GM18507 (cell line): Measurements from ENCODE around the gene CYP27A1.
"Not testable (repeated sequence)": the region's sequence is repeated elsewhere in the genome, so short reads cannot be mapped to it uniquely, and the experiment has no call there.

Source experiments
- DNase-seq: peaks from one replicate; pipeline ENCODE4 v3.0.0; 2011; ENCODE audit warnings: low read depth; ENCODE audit not compliant: insufficient read length; ENCODE audit errors: extremely low spot score
- FAIRE-seq: peaks from 2 replicates; lab custom pipeline; 2011; peaks lifted over from hg19 to GRCh38; lab: Jason Lieb, UNC

The CYP27A1 gene

DNA sequence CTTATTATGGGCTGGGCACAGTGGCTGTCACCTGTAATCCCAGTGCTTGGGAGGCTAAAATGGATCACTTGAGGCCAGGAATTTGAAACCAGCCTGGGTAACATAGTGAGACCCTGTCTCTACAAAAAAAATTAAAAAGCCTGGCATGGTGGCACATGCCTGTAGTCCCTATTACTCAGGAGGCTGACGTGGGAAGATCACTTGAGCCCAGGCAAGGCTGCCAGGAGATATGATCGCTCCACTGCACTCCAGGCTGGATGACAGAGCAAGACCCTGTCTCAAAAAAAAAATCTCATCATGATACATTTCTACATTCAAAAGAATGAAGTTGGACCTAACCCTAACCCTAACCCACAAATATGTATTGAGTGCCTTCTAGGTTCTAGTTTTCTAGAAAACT is 20.2 kb upstream of the CYP27A1 start:
- FAIRE-seq = no peak
- no peak for DNase-seq

- not testable (repeated sequence) for DNase-seq, FAIRE-seq
These were observed 9.2 kb upstream of the CYP27A1 start for GRCh38 chr2:218772759-218773158.

- no peak for FAIRE-seq
- DNase-seq = no peak
These were observed 8.1 kb upstream of the CYP27A1 start for GRCh38 chr2:218773881-218774280.

DNA sequence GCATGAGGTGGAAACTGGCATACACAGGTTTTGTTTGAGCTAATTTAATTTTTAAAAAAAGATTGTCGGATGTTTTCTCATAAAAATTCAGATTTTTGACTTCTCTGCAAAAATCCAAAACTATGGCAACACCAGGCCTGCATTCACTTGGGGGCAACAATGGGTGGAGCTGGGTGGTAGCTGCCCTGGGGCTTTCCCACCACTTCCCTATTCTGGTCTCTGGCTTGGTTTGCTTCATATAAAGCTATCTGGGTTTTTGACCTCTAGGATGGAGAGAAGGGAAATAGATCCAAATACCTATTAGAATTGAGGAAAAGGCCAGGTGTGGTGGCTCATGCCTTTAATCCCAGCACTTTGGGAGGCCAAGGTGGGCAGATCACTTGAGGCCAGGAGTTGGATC is 5.5 kb upstream of the CYP27A1 start:
- DNase-seq = no peak
- FAIRE-seq = no peak

- no peak for DNase-seq
- no peak for FAIRE-seq
These were observed 4.5 kb upstream of the CYP27A1 start for GRCh38 chr2:218777276-218777990.

GRCh38 chr2:218780046-218780445 is 1.9 kb upstream of the CYP27A1 start:
- DNase-seq (no peak), FAIRE-seq (no peak)

GRCh38 chr2:218780851-218781690 is 876 bp upstream of the CYP27A1 start:
- no peak for DNase-seq
- FAIRE-seq = no peak

GRCh38 chr2:218782528-218782844 is 539 bp downstream of the CYP27A1 start:
- FAIRE-seq = no peak

DNA sequence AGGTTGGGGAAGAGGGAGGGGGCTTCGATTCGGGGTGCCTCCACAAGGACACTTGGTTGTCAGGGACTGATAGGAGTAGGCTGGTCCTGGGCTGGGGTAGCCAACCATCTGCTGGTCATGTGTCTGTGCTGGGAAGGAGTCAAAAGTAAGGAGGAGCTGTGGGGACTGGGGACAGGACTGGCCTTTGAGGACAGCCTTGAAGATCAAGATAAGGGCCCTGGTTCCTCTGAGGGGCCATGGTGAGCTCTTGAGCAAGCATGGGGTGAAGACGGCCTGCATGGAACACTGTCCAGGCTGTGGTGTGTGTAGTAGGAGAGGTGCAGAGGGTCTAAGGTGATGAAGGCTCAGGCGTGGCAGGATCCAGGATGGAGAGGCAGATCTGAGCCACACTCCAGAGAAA is 1.7 kb downstream of the CYP27A1 start:
- FAIRE-seq (no peak), DNase-seq (no peak)

More at GRCh38 chr2:218782528-218782844, 539 bp downstream of the CYP27A1 start:
- no peak for DNase-seq

GRCh38 chr2:218785103-218785502 is 3.2 kb downstream of the CYP27A1 start:
- DNase-seq (no peak), FAIRE-seq (no peak)

DNA sequence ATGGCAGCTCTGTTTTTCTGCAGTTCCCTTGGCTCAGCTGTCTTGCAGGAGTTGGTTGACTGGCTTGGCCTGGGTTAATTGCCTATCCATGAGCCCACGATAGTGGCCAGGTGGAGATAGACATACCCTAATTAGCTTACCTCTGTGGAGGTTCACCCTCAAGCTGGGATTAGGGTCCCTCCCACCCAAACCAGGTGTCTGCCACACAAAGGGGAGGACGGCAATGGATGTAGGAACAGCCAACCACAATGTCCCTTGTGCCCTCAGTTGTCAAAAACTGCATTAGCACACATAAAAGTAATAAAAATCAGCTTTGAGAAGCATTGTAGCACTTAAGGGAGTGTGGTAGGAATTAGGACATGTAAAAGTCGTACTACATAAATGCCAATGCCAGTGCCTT is 4.2 kb downstream of the CYP27A1 start:
- FAIRE-seq = no peak
- no peak for DNase-seq

- FAIRE-seq = no peak
- no peak for DNase-seq
These were observed 6.7 kb downstream of the CYP27A1 start for GRCh38 chr2:218788529-218789255.

DNA sequence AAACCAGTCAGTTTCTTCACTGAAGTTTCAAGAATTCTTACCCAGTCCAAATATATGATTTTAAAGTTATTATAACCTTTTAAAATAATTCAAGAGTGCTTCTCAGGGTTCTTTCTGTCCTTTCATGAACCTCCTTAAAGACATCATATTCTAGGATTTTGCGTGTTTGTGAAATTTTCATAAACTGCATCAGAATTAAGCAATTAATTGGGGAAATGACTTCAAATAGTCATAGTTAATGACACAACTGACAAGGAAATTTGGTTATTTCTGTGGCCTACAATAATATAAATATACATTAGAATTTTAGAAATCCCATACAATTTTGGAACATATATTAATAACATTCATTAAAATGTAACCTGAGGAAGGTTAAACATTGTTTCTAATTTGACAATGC is 10.5 kb downstream of the CYP27A1 start:
- DNase-seq (no peak), FAIRE-seq (no peak)

DNA sequence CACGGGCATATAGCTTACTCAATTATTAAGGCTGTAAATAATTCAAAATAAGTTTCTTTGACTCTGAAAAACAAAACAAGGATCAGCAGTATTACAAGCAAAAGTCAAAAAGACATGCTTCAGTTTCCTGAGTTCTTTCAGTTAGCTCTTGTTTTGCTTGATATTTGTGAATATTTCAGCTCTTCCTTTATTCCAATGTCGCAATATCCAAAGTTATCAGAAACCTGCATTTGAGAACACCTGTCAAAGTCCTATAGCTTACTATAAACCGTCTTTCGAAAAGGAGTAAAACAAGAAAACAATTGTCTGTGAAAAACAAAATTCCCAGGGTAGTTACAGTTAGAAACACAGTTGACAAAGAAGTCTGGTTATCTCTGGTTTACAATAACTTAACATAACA is 14.7 kb downstream of the CYP27A1 start:
- FAIRE-seq = no peak
- no peak for DNase-seq

GRCh38 chr2:218798767-218799504 is 17.0 kb downstream of the CYP27A1 start:
- no peak for FAIRE-seq
- DNase-seq = no peak

DNA sequence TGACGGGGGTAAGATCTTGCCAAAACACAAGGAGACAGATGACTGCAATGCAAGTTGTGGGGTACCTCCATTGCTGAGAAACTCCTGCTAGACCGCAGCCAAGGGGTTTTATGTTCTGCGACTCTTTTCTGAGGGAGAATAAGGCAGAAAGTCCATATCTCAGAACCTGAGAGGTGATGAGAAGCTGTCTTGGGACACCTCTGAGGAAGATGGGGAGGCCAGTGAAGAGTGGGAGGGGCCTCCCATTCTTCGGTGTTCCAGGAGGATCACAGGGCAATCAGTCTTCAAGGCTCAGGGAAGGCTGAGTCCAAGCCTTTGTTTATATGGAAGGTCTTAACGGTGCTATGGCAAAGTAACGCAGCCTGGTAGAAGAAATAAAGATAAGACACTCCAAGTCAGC is 18.0 kb downstream of the CYP27A1 start:
- no peak for FAIRE-seq

GRCh38 chr2:218802386-218802994 is 20.5 kb downstream of the CYP27A1 start:
- FAIRE-seq = peak; percentile 35
- DNase-seq = no peak

More for the DNA sequence above, 18.0 kb downstream of the CYP27A1 start:
- DNase-seq = no peak

DNA sequence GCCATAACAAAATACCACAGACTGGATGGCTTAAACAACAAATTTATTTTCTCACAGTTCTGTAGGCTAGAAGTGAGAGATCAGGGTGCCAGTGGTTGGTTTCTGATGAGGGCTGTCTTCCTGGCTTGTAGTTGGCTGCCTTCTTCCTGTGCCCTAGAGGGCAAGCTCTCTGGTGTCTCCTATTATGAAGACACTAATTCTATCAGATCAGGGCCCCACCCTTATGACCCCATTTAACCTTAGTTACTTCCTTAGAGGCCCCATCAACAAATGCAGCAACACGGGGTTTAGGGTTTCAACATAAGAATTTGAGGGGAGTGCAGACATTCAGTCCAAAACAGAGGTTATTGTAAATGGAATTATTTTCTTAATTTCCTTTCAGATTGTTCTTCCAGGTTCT is 22.9 kb downstream of the CYP27A1 start:
- DNase-seq = no peak
- FAIRE-seq = no peak

- peak; percentile 63 for FAIRE-seq
These were observed 23.7 kb downstream of the CYP27A1 start for GRCh38 chr2:218805627-218806026.

More at GRCh38 chr2:218805627-218806026, 23.7 kb downstream of the CYP27A1 start:
- DNase-seq = no peak
